HG03460 (cell line): Measurements from ENCODE around the gene NFU1.
"Not testable (repeated sequence)": the region's sequence is repeated elsewhere in the genome, so short reads cannot be mapped to it uniquely, and the experiment has no call there.

Experiments used
- ATAC-seq: cut with Tn5 transposase; IDR thresholded peaks from one replicate; pipeline ENCODE4 v1.9.1; 2021; ENCODE audit not compliant: unreplicated experiment

The NFU1 gene

DNA sequence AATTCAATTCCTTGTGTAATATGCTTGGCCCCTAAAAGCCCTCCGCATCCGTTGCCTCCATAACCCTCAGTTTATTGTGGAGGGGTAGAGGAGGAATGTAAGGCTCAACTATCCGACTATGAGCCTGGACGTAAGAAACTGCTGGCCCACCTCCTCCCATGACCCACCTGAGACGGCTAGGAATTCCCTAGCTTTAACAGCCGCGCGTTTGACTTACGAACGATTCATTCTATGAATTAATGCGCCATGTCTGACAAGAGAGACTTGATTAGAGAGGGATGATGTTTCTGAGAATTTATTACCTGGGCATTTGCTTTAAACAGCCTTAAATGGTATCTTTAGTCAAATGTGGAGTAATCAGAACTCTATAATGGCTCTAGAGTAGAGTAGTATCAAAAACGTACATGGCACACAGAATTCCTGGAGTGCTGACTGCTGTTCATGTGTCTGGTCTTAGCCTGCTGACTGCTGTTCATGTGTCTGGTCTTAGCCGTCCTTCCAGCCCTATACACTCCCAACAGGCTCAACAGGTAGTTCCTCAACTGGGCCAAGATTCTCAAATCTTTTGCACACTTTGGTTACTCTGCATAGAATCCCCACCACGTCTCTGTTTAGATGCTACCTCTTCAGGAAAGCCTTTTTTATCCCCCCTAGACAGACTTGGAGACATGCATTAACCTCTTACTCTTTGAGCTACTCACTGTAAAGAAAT lies 49.3 kb downstream of the NFU1 start:
- no peak for ATAC-seq

DNA sequence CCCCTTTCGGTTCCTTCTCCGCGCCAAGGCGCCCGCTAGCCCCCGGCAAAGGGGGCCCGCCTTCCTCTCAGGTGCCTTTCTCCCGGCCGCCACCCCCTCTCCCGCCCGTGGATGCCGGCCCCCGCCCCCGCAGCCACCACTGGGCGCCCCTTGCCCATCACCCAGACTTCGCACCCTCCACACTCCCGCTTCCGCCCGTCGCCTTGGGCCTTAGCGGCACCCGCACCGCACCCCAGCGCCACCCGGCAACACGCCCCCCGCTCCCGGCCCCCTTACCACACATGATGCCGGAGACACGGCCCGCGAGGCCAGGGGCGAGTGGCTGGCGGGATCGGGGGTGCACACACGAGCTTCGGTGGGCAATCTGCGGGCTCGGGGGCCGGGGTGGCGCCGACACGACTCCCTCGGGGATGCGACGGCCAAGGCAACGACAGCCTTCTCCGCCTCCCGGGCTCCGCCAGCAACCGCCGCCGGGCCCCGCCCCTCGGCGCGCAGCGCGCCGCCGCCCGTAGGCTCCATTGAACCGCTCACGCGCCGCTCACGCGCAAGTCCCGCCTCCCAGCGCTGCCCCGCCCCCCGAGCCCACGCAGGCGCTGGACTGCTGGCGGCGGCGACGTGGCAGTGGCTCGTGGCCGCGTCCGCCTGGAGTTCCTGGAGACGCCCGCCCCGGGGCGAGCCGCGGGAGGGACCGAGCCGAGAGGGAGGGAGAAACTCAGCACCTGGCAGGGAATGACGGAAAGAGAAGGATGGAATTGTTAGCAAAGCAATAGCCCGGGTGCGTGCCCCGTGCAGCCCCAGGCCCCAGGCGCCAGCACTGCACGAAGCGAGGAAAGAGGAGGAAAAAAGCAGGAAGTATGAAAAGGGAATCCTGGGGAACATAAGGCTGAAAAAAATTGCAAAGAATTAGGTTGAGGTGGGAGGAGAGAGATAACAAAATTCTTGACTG lies 50.2 kb downstream of the NFU1 start, which contains the start of gene GFPT1:
TSS of gene GFPT1 (minus strand) at position 439 of the 946 bp plus-strand sequence. CDS start at position 283, 156 bp downstream.
- ATAC-seq, result peak; percentile 77

DNA sequence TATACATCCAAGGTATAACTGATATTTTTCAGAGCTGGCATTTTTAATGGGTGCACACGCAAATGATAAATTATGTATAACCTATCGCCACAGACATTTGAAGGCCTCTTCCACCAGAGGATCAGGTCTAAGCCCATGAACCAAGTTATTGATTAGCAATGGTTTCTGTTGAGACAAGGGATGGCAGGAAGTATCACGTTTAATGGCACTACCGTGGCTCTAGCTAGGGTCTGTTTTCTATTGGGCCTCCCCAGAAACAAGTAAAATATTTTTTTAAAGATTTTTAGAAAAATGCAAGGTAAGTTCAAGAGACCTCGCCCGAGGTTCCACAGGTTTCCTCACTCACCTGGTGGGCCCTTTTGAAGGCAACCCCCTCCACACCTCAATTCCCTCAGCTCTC lies 50.9 kb downstream of the NFU1 start:
- peak; percentile 36 for ATAC-seq

DNA sequence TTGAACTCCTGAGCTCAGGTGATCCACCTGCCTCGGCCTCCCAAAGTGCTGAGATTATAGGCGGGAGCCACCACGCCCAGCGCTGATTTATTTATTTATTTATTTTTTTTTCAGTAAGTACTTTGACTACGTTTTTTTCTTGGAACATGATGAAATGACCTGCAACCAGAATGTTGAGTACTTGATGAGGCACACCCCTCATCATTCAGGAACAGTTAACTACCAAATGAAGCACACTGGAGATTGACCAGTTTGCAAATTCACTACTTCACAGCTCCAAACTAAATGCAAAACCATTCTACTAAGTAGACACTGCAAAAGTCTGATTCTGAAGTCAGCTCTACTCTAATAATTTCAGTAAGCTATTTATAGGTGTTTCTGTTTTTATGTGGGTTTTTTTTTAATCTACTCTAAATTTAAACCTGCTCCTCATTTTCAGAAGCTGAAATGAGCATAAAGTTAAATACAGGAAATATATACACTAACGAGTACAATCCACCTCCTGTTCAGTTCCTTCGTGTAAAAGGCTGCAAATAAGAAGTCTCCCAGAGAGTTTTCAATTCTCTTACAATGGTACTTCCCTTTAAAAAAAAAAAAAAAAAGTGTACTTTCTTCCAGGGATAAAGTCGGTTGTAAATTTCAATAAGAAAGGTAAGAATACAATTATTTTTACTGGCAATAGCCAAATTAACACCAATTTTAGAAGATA lies 51.6 kb downstream of the NFU1 start:
- no peak for ATAC-seq

DNA sequence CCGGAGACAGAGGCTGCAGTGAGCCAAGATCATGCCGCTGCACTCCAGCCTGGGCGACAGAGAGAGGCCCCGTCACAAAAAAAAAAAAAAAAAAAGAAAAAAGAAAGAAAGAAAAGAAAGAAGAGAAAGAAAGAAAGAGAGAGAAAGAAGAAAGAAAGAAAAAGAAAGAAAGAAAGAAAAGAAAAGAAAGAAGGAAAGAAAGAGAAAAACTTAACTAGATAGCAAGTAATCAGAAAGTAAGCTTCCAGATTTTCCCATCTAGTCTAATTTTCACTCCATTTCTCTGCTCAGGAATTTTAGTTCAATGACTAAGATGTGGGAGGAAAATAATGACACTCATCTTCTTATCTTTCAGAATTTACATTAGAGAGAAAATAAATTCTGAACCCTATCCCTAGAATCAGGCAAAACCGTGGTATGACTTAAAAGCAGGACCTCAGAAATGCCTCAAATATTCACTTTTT lies 52.6 kb downstream of the NFU1 start:
- no peak for ATAC-seq

DNA sequence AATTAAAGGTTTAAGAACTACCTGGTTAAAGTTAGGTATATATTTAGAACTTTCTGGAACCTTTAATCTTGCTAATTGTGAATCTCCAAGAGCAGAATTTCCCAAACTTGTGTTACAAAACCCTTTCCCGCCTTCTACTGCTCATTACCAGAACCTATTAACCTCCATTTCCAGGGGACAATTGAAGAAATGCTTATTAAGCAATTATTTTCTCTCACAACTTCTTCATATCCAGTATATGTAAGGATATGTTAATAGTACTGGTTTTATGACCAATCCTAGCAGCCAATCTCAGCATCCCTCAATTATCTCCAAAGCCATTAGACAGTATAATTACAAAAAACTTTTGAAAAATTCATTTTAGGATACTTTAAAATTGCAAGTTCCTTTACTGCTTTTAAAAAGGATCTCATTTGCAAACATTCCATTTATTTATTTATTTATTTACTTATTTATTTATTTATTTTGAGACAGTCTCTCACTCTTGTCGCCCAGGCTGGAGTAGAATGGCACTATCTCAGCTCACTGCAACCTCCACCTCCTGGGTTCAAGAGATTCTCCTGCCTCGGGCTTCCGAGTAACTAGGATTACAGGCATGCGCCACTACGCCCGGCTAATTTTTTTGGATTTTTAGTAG lies 53.9 kb downstream of the NFU1 start:
- ATAC-seq, result no peak

DNA sequence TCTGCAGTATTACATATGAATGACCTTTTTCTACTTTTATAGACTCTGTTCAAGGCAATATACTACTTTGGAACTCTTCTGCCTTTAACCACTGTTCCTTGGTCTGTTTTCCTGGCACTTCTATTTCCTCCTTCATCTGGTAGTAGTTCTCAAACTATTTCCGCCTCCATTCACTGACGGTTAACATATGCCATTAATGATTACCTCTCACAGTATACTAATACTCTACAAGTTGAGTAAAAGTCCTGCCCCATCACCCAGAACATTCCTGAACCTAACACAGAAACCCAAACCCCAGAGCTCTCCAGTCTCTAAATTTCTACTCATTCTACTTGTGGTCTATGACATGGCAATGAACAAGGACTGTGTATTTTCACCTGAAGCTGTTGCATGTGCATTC lies 54.7 kb downstream of the NFU1 start:
- ATAC-seq, result no peak

DNA sequence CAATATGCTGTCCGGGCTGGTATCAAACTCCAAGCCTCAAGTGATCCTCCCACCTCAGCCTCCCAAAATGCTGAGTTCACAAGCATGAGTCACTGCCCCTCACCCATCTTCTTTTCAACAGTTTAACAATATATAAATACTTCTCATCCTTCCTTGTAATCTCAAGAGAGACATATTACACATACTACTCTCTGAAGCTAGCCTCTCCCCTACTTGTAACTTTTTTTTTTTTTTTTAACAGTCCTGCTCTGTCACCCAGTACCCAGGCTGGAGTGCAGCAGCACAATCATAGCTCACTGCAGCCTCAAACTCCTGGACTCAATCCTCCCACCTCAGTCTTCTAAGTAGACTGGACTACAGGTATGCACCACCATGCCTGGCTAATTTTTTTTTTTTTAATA lies 55.9 kb downstream of the NFU1 start:
- no peak for ATAC-seq

DNA sequence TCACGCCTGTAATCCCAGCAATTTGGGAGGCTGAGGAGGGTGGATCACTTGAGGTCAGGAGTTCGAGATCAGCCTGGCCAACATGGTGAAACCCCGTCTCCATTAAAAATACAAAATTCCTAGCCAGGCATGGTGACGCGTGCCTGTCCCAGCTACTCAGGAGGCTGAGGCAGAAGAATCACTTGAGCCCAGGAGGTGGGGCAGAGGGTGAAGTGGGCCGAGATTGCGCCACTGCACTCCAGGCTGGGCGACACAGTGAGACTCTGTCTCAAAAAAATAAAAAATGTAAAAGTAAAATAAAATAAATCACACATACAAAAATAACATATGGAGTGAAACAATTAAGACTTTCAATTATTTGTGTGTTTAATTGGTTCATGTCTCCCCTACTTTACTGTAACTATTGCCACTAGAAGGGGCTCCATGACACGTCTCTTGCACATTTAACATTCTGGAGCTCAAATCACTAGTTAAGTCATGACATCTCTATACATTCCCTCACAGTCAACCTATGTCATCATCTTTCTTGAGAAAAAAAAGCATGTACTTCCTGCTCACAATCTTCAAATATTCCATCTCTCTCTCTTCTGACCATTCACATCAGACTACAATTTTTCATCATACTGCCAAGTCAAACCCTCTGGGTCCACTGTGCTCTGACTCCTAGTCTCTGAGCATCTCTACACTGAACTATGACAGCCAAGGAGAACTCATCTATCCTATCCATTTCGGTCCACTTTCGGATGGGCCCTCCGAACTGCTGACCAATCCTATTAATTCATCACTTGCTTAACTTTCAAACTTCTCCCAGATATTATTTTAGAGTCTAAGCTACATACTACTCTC lies 56.9 kb downstream of the NFU1 start:
- ATAC-seq, result no peak

DNA sequence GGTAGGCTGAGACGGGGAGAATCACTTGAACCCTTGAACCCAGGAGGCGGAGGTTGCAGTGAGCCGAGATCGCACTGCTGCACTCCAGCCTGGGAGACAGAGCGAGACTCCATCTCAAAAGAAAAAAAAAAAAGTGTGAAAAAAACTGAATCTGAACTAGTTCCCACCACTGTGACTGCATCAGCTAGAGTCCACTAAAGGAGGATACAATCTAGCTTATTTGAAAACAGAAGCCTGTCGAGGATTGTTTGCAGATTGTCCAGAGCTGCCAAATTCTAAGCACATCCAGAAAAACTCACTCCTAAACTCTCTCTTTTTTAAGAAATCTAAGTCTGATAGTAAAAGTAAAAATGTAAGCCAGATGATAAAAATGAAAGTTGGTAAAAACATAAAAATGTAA lies 60.8 kb downstream of the NFU1 start:
- ATAC-seq, result no peak

DNA sequence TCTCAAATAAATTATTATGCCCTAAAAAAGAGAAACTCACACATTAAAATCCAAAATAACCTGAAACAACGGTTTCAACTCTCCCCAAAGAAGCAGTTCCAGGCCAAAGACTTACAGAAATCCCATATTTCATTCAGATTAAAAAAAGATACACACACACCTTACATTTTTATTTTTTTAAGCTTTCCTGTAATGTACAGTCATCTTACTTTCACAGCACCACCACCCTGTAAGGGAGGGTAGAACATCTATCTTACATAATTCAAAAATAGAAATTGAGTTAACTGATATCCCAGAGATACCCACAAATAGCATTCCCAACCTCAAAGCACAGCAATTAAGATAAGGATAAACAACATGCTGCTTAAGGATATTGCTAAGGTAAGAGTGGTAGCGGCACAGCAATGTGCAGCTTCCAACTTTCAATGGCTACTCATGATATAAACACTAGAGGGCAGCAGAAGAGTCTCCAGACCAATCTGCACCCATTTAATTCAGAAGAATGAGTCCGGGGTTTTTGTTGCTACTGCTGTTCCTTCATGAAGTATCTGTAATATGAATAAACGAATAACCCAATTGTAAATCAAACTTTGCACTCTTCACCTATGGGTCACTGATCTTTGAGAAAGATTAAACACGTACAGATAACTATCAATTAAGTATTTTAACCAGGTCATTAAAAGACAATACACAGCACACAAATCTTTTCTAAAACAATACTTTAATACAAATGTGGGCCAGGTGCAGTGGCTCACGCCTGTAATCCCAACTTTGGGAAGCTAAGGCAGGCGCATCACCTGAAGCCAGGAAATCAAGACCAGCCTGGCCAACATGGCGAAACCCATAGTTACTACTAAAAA lies 61.5 kb downstream of the NFU1 start:
- no peak for ATAC-seq

DNA sequence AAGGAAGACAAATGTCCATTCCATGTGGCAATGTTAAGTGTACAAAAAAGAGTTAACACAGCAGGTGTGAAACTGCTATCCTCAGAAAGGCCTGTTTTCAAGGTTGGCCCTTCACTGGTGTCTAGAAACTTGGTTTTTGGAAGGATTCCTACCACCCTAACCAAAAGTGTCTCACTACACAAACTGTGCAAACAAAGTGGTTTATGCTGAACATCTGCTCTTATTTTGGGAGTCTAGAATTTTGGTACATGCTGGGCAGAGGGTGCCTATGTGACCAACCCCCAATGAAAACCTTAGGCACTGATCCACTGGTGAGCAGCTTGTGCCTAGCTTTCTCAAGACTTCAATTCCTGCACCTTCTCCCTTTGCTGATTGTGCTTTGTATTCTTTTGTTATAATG lies 64.5 kb downstream of the NFU1 start:
- no peak for ATAC-seq

DNA sequence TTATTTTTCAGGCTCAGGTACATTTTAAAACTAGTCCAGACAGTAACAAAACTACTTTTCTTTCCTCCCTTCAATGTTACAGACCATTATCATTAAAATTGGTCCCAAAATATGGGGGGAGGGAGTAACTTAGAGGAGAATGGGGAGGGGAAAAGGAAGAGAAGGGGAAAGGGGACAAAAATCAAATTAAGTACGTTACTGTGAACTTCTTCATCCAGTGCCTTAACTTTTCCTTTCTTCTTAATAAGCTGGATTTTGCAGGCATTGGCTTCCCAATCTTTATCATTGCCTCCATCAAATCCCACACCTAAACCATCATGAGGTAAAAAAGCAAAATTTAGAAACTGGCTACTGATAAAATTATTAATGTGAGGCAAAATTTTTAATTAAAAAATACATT lies 67.4 kb downstream of the NFU1 start:
- no peak for ATAC-seq

DNA sequence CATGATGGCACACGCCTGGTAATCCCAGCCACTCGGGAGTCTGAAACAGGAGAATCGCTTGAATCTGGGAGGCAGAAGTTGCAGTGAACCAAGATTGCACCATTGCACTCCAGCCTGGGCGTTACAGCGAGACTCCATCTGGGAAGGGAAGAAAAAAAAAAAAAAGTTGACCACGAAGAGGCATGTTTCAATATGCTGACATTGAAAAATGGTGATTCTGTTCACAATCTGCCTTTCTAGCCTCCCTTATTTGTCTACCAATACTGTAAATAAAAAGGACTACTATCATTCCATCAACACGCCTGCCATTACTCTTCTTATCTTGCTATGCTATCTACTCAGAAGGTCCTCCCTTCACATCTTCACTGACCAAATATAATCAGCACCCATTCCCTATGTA lies 68.6 kb downstream of the NFU1 start:
- ATAC-seq, result no peak

DNA sequence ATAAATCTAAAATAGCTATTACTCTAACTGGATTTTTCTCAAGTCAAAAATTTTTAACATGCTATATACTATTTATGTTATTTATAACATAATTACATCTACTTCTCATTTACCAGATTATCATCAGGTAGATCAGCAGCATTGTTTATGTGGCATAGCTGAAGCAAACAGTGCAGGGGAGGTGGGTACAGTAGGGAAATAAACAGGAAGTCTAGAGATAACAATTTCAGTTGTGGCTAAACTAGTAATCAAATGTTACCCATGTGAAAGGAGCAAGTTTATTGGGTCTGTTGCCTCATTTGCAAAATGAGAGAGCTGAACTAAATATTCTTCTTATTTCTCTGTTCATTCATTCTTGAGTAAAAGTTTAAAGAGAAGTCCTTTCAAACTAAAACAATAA lies 77.9 kb downstream of the NFU1 start:
- ATAC-seq, result no peak

DNA sequence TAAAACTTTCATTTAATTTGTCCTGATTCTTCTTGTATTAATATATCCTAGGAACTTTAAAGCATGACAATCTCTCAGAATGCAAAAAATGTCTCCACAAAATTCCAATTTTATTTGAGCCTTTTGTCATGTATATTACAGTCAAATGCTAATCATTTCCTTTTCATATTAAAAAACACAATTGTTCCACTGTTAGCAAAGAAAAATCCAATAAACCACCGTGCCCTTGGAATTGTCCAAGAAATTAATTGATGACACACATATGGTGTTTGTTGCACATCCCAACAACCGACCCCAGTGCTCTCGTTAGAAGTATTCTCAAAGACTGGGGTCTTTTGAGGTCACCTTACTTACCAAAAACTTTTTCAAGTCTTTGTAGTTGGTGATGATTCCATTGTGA lies 78.3 kb downstream of the NFU1 start:
- no peak for ATAC-seq

DNA sequence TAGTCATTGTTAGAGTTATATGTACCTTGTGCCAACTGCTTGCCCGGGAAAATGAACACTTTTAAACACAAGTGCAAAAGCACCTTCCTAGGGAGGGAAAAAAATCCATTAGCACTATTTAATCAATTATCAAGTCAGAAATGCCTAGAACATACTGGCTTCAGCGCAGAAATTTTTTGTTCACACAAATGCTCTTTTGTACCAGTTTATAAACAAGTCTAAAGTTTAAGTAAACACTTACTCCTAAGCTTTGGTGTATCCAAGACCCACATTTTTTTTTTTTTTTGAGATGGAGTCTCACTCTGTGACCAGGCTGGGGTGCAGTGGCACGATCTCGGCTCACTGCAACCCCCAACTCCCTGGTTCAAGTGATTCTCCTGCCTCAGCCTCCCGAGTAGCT lies 80.8 kb downstream of the NFU1 start:
- ATAC-seq, result no peak

DNA sequence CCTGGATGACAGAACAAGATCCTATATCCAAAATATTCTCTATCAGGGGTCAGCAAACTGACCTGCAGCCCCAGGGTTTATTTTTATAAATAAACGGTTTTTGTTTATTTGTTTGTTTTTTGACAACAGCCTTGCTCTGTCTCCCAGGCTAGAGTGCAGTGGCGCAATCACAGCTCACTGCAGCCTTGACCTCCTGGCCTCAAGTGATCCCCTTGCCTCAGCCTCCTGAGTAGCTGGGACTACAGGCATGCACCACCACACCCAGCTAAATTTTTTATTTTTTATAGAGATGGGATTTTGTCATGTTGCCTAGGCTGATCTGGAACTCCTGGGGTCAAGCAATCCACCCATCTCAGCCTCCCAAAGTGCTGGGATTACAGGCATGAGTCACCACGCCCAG lies 82.3 kb downstream of the NFU1 start:
- ATAC-seq, result not testable (repeated sequence)

DNA sequence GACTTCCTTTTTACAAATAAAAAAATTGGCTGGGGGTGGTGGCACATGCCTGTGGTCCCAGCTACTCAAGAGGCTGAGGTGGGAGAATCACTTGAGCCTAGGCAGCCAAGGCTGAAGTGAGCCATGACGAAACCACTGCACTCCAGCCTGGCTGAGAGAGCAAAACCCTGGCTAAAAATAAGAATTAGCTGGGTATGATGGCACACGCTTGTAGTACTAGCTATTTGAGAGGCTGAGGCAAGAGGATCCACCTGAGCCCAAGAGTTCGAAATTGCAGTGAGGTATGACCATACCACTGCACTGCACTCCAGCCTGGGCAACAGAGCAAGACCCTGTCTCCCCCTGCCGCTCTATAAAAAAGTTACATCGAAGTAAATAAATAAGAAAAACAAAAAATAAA lies 83.9 kb downstream of the NFU1 start:
- ATAC-seq, result no peak
